Measurements from ENCODE around the gene HTRA1. TPM values are rescaled to one million over a fixed set of nuclear protein-coding genes. Genes with fewer than 3 reads are reported as not detected.

The HTRA1 gene
- total RNA-seq, 1 experiment from 2014 or later, result 0.17 TPM

- no peak overlapping the region for H3K27ac ChIP-seq (ENCODE audit: low read depth, low read length, poor library complexity, severe bottlenecking)
- POLR2A ChIA-PET (ENCODE audit: low non-redundant PET), result no interaction called here
- DNase-seq (ENCODE audit: low spot score), result no peak
- no peak for TF ChIP-seq CTCF (conservative IDR thresholded peaks at IDR 0.05; ENCODE audit: low read depth, low read length)
- peak; percentile 75 for TF ChIP-seq EZH2 (IDR thresholded peaks at IDR 0.05; ENCODE audit: borderline replicate concordance, low read depth, low read length, poor library complexity, severe bottlenecking)
- peaks cover 5% of the 10 kb centered on the region for H3K4me1 ChIP-seq (ENCODE audit: insufficient read depth, low read length, poor library complexity, severe bottlenecking)
- CTCF ChIA-PET, result no interaction called here
- intact Hi-C loops (cut with micrococcal nuclease; ENCODE audit: unreplicated experiment), result no loop called here
- H3K4me3 ChIP-seq (ENCODE audit: low read depth, low read length, poor library complexity, severe bottlenecking), result peak overlapping the region; percentile 36
- no peaks in the 10 kb centered on the region for H3K9me3 ChIP-seq (ENCODE audit: low read depth, low read length, poor library complexity, severe bottlenecking)
- no TSS peak for BruUV-seq (replicated peaks)
- H3K27me3 ChIP-seq (replicated peaks; ENCODE audit: insufficient read depth, low read depth, low read length, poor library complexity), result peaks cover 61% of the 10 kb centered on the region
- no peaks in the 10 kb centered on the region for H3K36me3 ChIP-seq (ENCODE audit: insufficient read depth, low read length, poor library complexity, severe bottlenecking)
Observed at GRCh38 chr10:122460891-122461293, 461 bp upstream of the HTRA1 start.

DNA sequence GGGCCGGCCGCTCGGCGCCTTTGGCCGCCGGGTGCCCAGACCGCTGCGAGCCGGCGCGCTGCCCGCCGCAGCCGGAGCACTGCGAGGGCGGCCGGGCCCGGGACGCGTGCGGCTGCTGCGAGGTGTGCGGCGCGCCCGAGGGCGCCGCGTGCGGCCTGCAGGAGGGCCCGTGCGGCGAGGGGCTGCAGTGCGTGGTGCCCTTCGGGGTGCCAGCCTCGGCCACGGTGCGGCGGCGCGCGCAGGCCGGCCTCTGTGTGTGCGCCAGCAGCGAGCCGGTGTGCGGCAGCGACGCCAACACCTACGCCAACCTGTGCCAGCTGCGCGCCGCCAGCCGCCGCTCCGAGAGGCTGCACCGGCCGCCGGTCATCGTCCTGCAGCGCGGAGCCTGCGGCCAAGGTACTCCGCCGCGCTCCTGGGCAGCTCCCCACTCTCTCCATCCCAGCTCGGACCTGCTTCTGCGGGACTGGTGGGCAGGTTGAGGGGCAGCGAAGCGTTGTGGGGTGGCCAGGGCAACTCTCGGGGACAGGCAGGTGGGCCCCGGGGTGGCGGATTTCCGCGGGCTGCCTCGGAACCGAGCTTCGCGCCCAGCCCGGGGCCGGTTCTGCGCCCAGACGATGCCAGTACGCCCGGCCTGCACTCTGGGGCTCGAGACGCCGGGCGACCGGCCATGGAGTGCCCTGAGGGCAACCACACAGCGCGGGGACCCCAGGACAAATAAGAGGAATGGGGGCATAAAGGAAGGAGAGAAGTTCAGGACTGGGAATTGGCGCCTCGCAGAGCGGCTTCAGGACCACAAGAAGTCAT is 578 bp downstream of the HTRA1 start:
- ChIA-PET POLR2A (ENCODE audit: low non-redundant PET) (no interaction called here), CTCF (no interaction called here)
- Histone ChIP-seq H3K36me3 (ENCODE audit: insufficient read depth, low read length, poor library complexity, severe bottlenecking) (no peaks in the 10 kb centered on the region), H3K4me3 (ENCODE audit: low read depth, low read length, poor library complexity, severe bottlenecking) (peak overlapping the region; percentile 37), H3K27me3 (replicated peaks; ENCODE audit: insufficient read depth, low read depth, low read length, poor library complexity) (peaks cover 69% of the 10 kb centered on the region), H3K9me3 (ENCODE audit: low read depth, low read length, poor library complexity, severe bottlenecking) (no peaks in the 10 kb centered on the region), H3K4me1 (ENCODE audit: insufficient read depth, low read length, poor library complexity, severe bottlenecking) (peaks cover 5% of the 10 kb centered on the region), H3K27ac (ENCODE audit: low read depth, low read length, poor library complexity, severe bottlenecking) (no peak overlapping the region)
- no peak for DNase-seq (ENCODE audit: low spot score)
- no TSS peak for BruUV-seq (replicated peaks)
- TF ChIP-seq CTCF (conservative IDR thresholded peaks at IDR 0.05; ENCODE audit: low read depth, low read length) (no peak), EZH2 (IDR thresholded peaks at IDR 0.05; ENCODE audit: borderline replicate concordance, low read depth, low read length, poor library complexity, severe bottlenecking) (peak; percentile 96)
- intact Hi-C loops (cut with micrococcal nuclease; ENCODE audit: unreplicated experiment), result no loop called here

DNA sequence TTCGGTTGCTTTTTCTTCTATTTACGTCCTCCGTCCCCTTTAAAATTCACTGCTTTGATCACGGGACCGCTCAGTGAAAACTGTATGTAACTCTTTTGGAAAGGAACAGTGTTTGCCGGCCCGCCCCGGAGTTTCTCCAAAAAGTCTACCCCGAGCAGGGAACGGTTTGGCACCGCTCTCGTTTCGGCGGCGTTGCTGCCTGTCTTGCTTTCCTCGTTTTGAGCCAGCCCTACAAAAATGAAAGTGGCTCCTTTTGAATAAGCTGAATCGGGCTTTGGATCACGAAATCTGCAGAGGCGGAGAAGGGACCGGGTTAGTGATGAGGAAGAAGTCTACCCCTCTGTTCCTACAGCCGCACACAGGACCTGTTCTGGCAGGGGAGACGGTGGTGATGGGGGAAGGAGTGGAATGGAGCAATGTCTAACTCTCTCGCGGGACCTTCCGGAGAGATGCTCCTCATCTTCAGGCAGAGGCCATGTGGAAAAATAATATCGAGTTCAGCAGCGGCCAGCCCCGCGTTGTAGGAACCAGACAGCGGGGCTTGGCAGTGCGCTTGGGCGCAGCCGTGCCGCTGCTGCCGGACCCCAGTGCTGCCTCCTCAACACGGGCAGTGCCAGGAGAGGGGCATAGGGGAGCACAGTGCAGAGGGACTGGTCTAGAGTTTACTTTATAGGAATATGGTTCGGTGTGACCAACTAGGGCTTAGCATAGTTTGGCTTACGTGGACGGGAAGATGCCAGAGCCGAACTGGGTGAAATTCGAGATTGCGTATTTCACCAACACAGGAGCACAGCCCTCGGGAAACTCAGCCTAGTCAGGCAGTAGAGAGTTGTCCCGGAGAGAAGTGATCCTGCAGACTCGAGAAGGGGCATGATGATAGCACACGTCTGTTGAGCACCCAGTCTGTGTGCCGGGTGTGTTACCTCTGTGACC is 1.4 kb downstream of the HTRA1 start:
- peaks cover 77% of the 10 kb centered on the region for H3K27me3 ChIP-seq (replicated peaks; ENCODE audit: insufficient read depth, low read depth, low read length, poor library complexity)
- H3K4me1 ChIP-seq (ENCODE audit: insufficient read depth, low read length, poor library complexity, severe bottlenecking), result peaks cover 5% of the 10 kb centered on the region
- TF ChIP-seq CTCF (conservative IDR thresholded peaks at IDR 0.05; ENCODE audit: low read depth, low read length) (no peak), EZH2 (IDR thresholded peaks at IDR 0.05; ENCODE audit: borderline replicate concordance, low read depth, low read length, poor library complexity, severe bottlenecking) (peak; percentile 88)
- DNase-seq (ENCODE audit: low spot score), result peak; percentile 27
- ChIA-PET POLR2A (ENCODE audit: low non-redundant PET) (no interaction called here), CTCF (no interaction called here)
- no peak overlapping the region for H3K27ac ChIP-seq (ENCODE audit: low read depth, low read length, poor library complexity, severe bottlenecking)
- H3K9me3 ChIP-seq (ENCODE audit: low read depth, low read length, poor library complexity, severe bottlenecking), result no peaks in the 10 kb centered on the region
- intact Hi-C loops (cut with micrococcal nuclease; ENCODE audit: unreplicated experiment), result no loop called here
- no peaks in the 10 kb centered on the region for H3K36me3 ChIP-seq (ENCODE audit: insufficient read depth, low read length, poor library complexity, severe bottlenecking)
- peak overlapping the region; percentile 37 for H3K4me3 ChIP-seq (ENCODE audit: low read depth, low read length, poor library complexity, severe bottlenecking)
- BruUV-seq (replicated peaks), result no TSS peak
